ENCODE measurements around the gene C1orf74. TPM values are rescaled to one million over a fixed set of nuclear protein-coding genes. Genes with fewer than 3 reads are reported as not detected.
A peak's percentile ranks its signal among the peaks of the same experiment; 100 is the strongest.
"Not testable (repeated sequence)": the region's sequence is repeated elsewhere in the genome, so short reads cannot be mapped to it uniquely, and the experiment has no call there.

The C1orf74 gene
- total and polyA plus RNA-seq, 5 experiments from 2014 or later = 0.30 to 1.8 (median 0.88) TPM

- H3K9me3 Mint-ChIP-seq = no peaks in the 10 kb centered on the region
- ATAC-seq (no peak), DNase-seq (no peak)
- peaks cover 6 to 15% (median 12%) of the 10 kb centered on the region in 4 donors for H3K4me1 Mint-ChIP-seq
- H3K36me3 Mint-ChIP-seq = peaks cover 0 to 3% (median 0%) of the 10 kb centered on the region in 3 donors
- H3K27ac Mint-ChIP-seq = no peak overlapping the region
- peaks cover 0 to 14% (median 8%) of the 10 kb centered on the region in 5 donors for H3K27me3 Mint-ChIP-seq
- no peak overlapping the region for H3K4me3 Mint-ChIP-seq
- POLR2A ChIA-PET = interaction anchor here (2.3 kb wide), 1 partner anchor 10 kb away, joined by 6 read pairs; no protein-coding TSS in a partner anchor
Measured at GRCh38 chr1:209802780-209803152, 18.4 kb upstream of the C1orf74 start.

- POLR2A ChIA-PET = interaction anchor here (2.3 kb wide), 1 partner anchor 10 kb away, joined by 6 read pairs; no protein-coding TSS in a partner anchor
- Mint-ChIP-seq H3K36me3 (peaks cover 0 to 3% (median 0%) of the 10 kb centered on the region in 3 donors), H3K27ac (no peak overlapping the region), H3K9me3 (no peaks in the 10 kb centered on the region), H3K4me3 (no peak overlapping the region), H3K4me1 (peaks cover 6 to 15% (median 12%) of the 10 kb centered on the region in 4 donors), H3K27me3 (peaks cover 0 to 14% (median 8%) of the 10 kb centered on the region in 5 donors)
- ATAC-seq (no peak), DNase-seq (no peak)
Measured at GRCh38 chr1:209802117-209802779, 17.9 kb upstream of the C1orf74 start.

- Mint-ChIP-seq H3K36me3 (peaks cover 0 to 4% (median 0%) of the 10 kb centered on the region in 3 donors), H3K27ac (no peak overlapping the region), H3K9me3 (no peaks in the 10 kb centered on the region), H3K4me3 (no peak overlapping the region), H3K27me3 (peaks cover 0 to 14% (median 7%) of the 10 kb centered on the region in 5 donors), H3K4me1 (peaks cover 5 to 13% (median 8%) of the 10 kb centered on the region in 4 donors)
- POLR2A ChIA-PET = interaction anchor here (0.7 to 2.3 kb wide), 2 partner anchors 9 to 16 kb away, joined by 3 to 6 read pairs; no protein-coding TSS in a partner anchor
- DNase-seq = no peak
- ATAC-seq = no peak
Measured at GRCh38 chr1:209800984-209801834, 16.9 kb upstream of the C1orf74 start.

- Mint-ChIP-seq H3K27me3 (peaks cover 0 to 28% (median 3%) of the 10 kb centered on the region in 5 donors), H3K4me1 (no peaks in the 10 kb centered on the region), H3K4me3 (no peak overlapping the region), H3K9me3 (peaks cover 0 to 5% (median 0%) of the 10 kb centered on the region in 9 donors), H3K27ac (peak overlapping the region in 1 of 10 donors; percentile 22), H3K36me3 (peaks cover 0 to 15% (median 10%) of the 10 kb centered on the region in 3 donors)
- no peak for ATAC-seq
- POLR2A ChIA-PET = interaction anchor here (1.2 kb wide), 1 partner anchor 14 kb away, joined by 4 read pairs; the partner anchor contains the start of gene C1orf74
- no peak for DNase-seq
Measured at GRCh38 chr1:209797978-209798639, 13.8 kb upstream of the C1orf74 start.

- not testable (repeated sequence) for ATAC-seq, H3K4me3 Mint-ChIP-seq, DNase-seq, H3K27ac Mint-ChIP-seq, H3K9me3 Mint-ChIP-seq, H3K4me1 Mint-ChIP-seq
- Mint-ChIP-seq H3K36me3 (peaks cover 0 to 37% (median 20%) of the 10 kb centered on the region in 3 donors), H3K27me3 (peaks cover 0 to 44% (median 5%) of the 10 kb centered on the region in 5 donors)
- POLR2A ChIA-PET = interaction anchor here (1.3 kb wide), 1 partner anchor 11 kb away, joined by 3 read pairs; no protein-coding TSS in a partner anchor
Measured at GRCh38 chr1:209793711-209794110, 9.4 kb upstream of the C1orf74 start.

- Mint-ChIP-seq H3K4me3 (no peak overlapping the region), H3K36me3 (peaks cover 0 to 38% (median 20%) of the 10 kb centered on the region in 3 donors), H3K4me1 (no peaks in the 10 kb centered on the region), H3K9me3 (peaks cover 0 to 5% (median 0%) of the 10 kb centered on the region in 9 donors), H3K27me3 (peaks cover 0 to 52% (median 7%) of the 10 kb centered on the region in 5 donors), H3K27ac (peak overlapping the region in 1 of 10 donors; percentile 66)
- POLR2A ChIA-PET = interaction anchor here (1.9 kb wide), 1 partner anchor 10 kb away, joined by 6 read pairs; no protein-coding TSS in a partner anchor
- ATAC-seq (no peak), DNase-seq (no peak)
Measured at GRCh38 chr1:209791920-209792319, 7.6 kb upstream of the C1orf74 start.

- peaks cover 0 to 31% (median 20%) of the 10 kb centered on the region in 3 donors for H3K36me3 Mint-ChIP-seq
- H3K9me3 Mint-ChIP-seq = peaks cover 0 to 5% (median 0%) of the 10 kb centered on the region in 9 donors
- ATAC-seq (no peak), DNase-seq (no peak)
- H3K27ac Mint-ChIP-seq = no peak overlapping the region
- H3K27me3 Mint-ChIP-seq = peaks cover 0 to 52% (median 7%) of the 10 kb centered on the region in 5 donors
- POLR2A ChIA-PET = no interaction called here
- no peak overlapping the region for H3K4me3 Mint-ChIP-seq
- peaks cover 0 to 1% (median under 1%) of the 10 kb centered on the region in 4 donors for H3K4me1 Mint-ChIP-seq
Measured at GRCh38 chr1:209790286-209791193, 6.2 kb upstream of the C1orf74 start.

GRCh38 chr1:209789245-209789644, 4.9 kb upstream of the C1orf74 start:
- POLR2A ChIA-PET = no interaction called here

GRCh38 chr1:209787551-209787950, 3.2 kb upstream of the C1orf74 start:
- no peak for DNase-seq
- no peak for ATAC-seq
- POLR2A ChIA-PET = interaction anchor here (1.1 to 26.4 kb wide), 3 partner anchors 8 to 40 kb away, joined by 3 to 1192 read pairs (median 4); partner anchors contain the start of genes TRAF3IP3 and UTP25
- H3K4me3 Mint-ChIP-seq = no peak overlapping the region
- peak overlapping the region in 1 of 10 donors; percentile 20 for H3K27ac Mint-ChIP-seq
- H3K4me1 Mint-ChIP-seq = peaks cover 12 to 28% (median 26%) of the 10 kb centered on the region in 4 donors
- peaks cover 8 to 25% (median 9%) of the 10 kb centered on the region in 3 donors for H3K36me3 Mint-ChIP-seq
- H3K27me3 Mint-ChIP-seq = peaks cover 0 to 32% (median 5%) of the 10 kb centered on the region in 5 donors
- H3K9me3 Mint-ChIP-seq = no peaks in the 10 kb centered on the region

More at GRCh38 chr1:209789245-209789644, 4.9 kb upstream of the C1orf74 start:
- peaks cover 0 to 46% (median 8%) of the 10 kb centered on the region in 5 donors for H3K27me3 Mint-ChIP-seq
- no peak for DNase-seq
- no peak for ATAC-seq
- H3K36me3 Mint-ChIP-seq = peaks cover 2 to 25% (median 15%) of the 10 kb centered on the region in 3 donors
- H3K27ac Mint-ChIP-seq = no peak overlapping the region
- H3K4me1 Mint-ChIP-seq = peaks cover 3 to 13% (median 11%) of the 10 kb centered on the region in 4 donors
- no peak overlapping the region for H3K4me3 Mint-ChIP-seq
- H3K9me3 Mint-ChIP-seq = peaks cover 0 to 5% (median 0%) of the 10 kb centered on the region in 9 donors

- H3K9me3 Mint-ChIP-seq = no peaks in the 10 kb centered on the region
- DNase-seq (no peak), ATAC-seq (no peak)
- POLR2A ChIA-PET = interaction anchor here (2.8 to 26.4 kb wide), 2 partner anchors 27 to 42 kb away, joined by 10 to 1192 read pairs; partner anchors contain the start of genes TRAF3IP3 and UTP25
- H3K36me3 Mint-ChIP-seq = peaks cover 8 to 19% (median 19%) of the 10 kb centered on the region in 3 donors
- H3K4me3 Mint-ChIP-seq = no peak overlapping the region
- peak overlapping the region in 6 of 10 donors; percentile 52 to 99 (median 98) for H3K27ac Mint-ChIP-seq
- H3K27me3 Mint-ChIP-seq = peaks cover 0 to 22% (median 5%) of the 10 kb centered on the region in 5 donors
- H3K4me1 Mint-ChIP-seq = peaks cover 12 to 36% (median 31%) of the 10 kb centered on the region in 4 donors
Measured at GRCh38 chr1:209786146-209786545, 1.8 kb upstream of the C1orf74 start.

- peaks cover 8 to 21% (median 14%) of the 10 kb centered on the region in 3 donors for H3K36me3 Mint-ChIP-seq
- H3K27me3 Mint-ChIP-seq = peaks cover 0 to 19% (median 5%) of the 10 kb centered on the region in 5 donors
- H3K27ac Mint-ChIP-seq = peak overlapping the region in 9 of 10 donors; percentile 95 to 99 (median 99)
- H3K4me1 Mint-ChIP-seq = peaks cover 12 to 36% (median 31%) of the 10 kb centered on the region in 4 donors
- POLR2A ChIA-PET = interaction anchor here (2.8 to 26.4 kb wide), 2 partner anchors 26 to 42 kb away, joined by 10 to 1192 read pairs; partner anchors contain the start of genes TRAF3IP3 and UTP25
- no peaks in the 10 kb centered on the region for H3K9me3 Mint-ChIP-seq
- ATAC-seq = no peak
- peak overlapping the region in 4 of 10 donors; percentile 22 to 98 (median 54) for H3K4me3 Mint-ChIP-seq
- DNase-seq = no peak
Measured at GRCh38 chr1:209785592-209785991, 1.2 kb upstream of the C1orf74 start.
